Measurements from ENCODE around the gene MIPEP. TPM values are rescaled to one million over a fixed set of nuclear protein-coding genes. Genes with fewer than 3 reads are reported as not detected.

Gene MIPEP
- total RNA-seq, 2 donors from 2014 or later = 7.8 to 14.8 TPM

DNA sequence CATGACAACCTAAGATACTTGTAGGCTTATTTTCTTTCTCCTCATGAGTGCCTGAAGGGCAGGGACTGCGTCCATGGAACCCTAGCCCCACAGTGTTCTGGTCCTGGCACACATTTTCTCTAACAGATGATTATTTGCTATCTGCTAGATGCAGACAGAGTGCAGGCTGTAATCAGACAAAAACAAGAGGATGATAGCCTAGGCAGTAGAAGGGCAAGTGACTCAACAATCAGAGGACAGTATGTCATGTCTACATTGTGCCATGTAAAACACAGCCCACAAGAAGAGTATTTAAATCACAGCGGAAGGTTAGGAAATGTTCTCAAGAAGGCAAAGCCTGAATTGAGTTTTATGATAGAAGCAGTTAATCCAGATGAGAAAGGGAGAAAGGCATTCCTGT lies 29.3 kb downstream of the MIPEP start:
- WGBS, 2 donors = 93% methylated on average over 2 of the region's 2 CpGs
- intact Hi-C loops (cut with DNase I) = loop anchor here (5.0 to 10.0 kb wide), 2 partner anchors 145 to 513 kb away; no protein-coding TSS in a partner anchor
- ATAC-seq (no peak), DNase-seq (no peak)
- Histone ChIP-seq H3K9me3 (no peaks in the 10 kb centered on the region), H3K27ac (no peak overlapping the region), H3K4me3 (no peak overlapping the region), H3K36me3 (replicated peaks in 1 of 2; ENCODE audit: insufficient read depth in 1 of 2, low read depth in 2 of 2) (peaks cover 0 to 6% of the 10 kb centered on the region in 2 donors), H3K4me1 (no peaks in the 10 kb centered on the region), H3K27me3 (peaks cover 0 to 4% of the 10 kb centered on the region in 2 donors)
- TF ChIP-seq, protein P1, sequence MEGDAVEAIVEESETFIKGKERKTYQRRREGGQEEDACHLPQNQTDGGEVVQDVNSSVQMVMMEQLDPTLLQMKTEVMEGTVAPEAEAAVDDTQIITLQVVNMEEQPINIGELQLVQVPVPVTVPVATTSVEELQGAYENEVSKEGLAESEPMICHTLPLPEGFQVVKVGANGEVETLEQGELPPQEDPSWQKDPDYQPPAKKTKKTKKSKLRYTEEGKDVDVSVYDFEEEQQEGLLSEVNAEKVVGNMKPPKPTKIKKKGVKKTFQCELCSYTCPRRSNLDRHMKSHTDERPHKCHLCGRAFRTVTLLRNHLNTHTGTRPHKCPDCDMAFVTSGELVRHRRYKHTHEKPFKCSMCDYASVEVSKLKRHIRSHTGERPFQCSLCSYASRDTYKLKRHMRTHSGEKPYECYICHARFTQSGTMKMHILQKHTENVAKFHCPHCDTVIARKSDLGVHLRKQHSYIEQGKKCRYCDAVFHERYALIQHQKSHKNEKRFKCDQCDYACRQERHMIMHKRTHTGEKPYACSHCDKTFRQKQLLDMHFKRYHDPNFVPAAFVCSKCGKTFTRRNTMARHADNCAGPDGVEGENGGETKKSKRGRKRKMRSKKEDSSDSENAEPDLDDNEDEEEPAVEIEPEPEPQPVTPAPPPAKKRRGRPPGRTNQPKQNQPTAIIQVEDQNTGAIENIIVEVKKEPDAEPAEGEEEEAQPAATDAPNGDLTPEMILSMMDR (IDR thresholded peaks at IDR 0.05) = no peak
- no peak for TF ChIP-seq POLR2A (IDR thresholded peaks at IDR 0.05)

DNA sequence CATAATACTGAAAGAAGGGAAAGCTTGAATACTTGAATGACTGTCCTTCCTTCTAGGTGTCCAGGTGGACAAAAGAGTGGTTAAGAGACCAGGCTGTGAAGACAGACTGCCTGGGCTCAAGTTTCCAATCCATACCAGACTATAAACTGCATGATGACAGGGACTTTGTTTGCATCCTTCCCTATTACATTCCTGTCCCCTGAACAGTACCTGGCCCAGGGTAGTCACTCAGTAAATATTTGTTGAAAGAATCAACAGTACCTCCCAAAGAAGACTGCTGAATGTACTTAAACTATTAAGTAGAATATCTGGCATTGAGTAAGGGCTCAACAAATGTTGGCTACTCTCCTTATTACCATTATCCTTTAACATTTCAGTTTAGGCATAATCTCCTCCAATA lies 29.7 kb downstream of the MIPEP start:
- Histone ChIP-seq H3K36me3 (replicated peaks in 1 of 2; ENCODE audit: insufficient read depth in 1 of 2, low read depth in 2 of 2) (peaks cover 0 to 6% of the 10 kb centered on the region in 2 donors), H3K27ac (no peak overlapping the region), H3K27me3 (peaks cover 0 to 4% of the 10 kb centered on the region in 2 donors), H3K9me3 (no peaks in the 10 kb centered on the region), H3K4me1 (no peaks in the 10 kb centered on the region), H3K4me3 (no peak overlapping the region)
- DNase-seq = no peak
- intact Hi-C loops (cut with DNase I) = no loop called here
- TF ChIP-seq POLR2A (IDR thresholded peaks at IDR 0.05) = no peak
- TF ChIP-seq, protein P1 (IDR thresholded peaks at IDR 0.05) = no peak
- ATAC-seq = no peak

DNA sequence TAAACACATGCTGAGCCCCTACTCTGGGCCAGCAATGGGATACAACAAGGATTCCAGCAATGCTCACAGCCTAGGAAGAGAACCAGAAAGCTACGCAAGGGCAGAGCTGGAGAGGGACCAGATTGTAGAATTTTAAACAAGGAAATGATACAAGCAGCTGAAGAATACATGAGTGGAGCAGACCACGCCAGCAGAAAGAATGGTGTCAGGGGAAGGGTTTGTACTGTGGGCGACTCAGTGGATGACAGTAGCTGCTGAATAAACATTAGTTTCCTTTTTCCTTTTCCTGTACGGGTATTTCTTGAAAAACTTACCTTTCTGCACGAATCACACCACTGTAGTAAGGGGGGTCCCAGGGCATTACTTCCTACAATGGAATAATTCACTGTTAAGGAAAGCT lies 30.7 kb downstream of the MIPEP start:
- ATAC-seq (no peak), DNase-seq (no peak)
- peaks cover 0 to under 1% of the 10 kb centered on the region in 2 donors for H3K27me3 ChIP-seq
- 88 to 94% methylated on average over 5 of the region's 5 CpGs for WGBS, 2 donors
- intact Hi-C loops (cut with DNase I) = no loop called here
- no peaks in the 10 kb centered on the region for H3K9me3 ChIP-seq
- peaks cover 0 to 6% of the 10 kb centered on the region in 2 donors for H3K36me3 ChIP-seq (replicated peaks in 1 of 2; ENCODE audit: insufficient read depth in 1 of 2, low read depth in 2 of 2)
- TF ChIP-seq, protein P1 (IDR thresholded peaks at IDR 0.05) = no peak
- no peak for TF ChIP-seq POLR2A (IDR thresholded peaks at IDR 0.05)
- no peak overlapping the region for H3K4me3 ChIP-seq
- no peaks in the 10 kb centered on the region for H3K4me1 ChIP-seq
- no peak overlapping the region for H3K27ac ChIP-seq

DNA sequence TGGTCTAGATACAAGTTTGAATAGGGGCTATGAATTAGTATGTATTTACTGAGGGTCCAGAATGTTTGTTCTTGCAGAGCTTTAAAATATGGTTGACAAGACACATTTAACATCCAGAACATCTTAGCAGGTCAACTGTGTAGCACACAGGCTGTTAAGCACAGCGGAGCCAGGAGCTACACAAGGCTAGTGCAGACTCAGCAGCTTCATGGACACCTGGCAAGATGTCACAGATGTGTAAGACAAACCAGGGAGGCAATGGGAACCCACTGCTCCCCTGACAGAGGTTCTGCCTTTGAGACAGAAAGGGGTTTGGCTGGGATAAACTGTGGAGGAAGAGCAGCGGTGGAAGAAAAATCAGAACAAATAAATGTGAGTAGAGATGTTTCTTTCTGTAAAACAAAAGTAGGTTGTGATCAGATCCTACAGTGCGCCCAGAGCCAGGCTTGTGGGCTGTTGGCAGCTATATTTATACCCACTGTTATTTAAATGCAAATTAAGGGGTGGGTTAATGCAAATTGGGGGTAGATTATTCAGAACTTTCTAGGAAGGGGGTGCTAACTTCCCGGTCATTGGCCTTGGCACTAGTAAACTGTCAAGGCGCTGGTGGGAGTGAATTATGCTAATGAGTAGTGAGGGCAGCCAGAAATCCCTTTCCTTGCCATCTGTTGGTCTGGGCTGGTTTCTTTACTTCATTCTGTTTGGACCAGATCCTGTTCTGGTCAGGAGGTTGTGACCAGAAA lies 33.0 kb downstream of the MIPEP start:
- no peaks in the 10 kb centered on the region for H3K9me3 ChIP-seq
- H3K27ac ChIP-seq = no peak overlapping the region
- no peaks in the 10 kb centered on the region for H3K36me3 ChIP-seq (replicated peaks in 1 of 2; ENCODE audit: insufficient read depth in 1 of 2, low read depth in 2 of 2)
- no peak overlapping the region for H3K4me3 ChIP-seq
- H3K27me3 ChIP-seq = no peaks in the 10 kb centered on the region
- TF ChIP-seq, protein P1 (IDR thresholded peaks at IDR 0.05) = no peak
- TF ChIP-seq POLR2A (IDR thresholded peaks at IDR 0.05) = no peak
- intact Hi-C loops (cut with DNase I) = no loop called here
- WGBS, 2 donors = 73 to 78% methylated on average over 5 of the region's 5 CpGs
- peaks cover 2% of the 10 kb centered on the region for H3K4me1 ChIP-seq
- ATAC-seq = no peak
- no peak for DNase-seq

DNA sequence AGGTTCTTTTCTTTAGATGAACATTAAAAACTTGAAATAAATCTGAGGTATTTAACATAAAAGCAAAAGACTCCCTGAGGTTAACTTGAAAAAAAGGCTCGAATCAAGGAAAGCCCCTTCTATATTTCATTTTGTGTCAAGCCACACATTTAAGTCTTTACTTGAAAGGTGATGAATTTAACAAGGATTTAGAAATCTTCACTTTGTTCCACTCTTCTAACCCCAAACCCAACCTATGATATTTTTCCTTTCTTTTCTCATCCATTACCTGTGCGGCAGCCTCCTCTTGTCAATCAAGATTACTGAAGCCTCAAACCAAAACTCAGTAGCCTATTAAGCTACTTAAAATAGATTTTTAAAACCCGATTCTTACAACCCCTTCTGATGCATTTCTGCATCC lies 33.8 kb downstream of the MIPEP start:
- H3K4me1 ChIP-seq = peaks cover 4% of the 10 kb centered on the region
- DNase-seq (no peak), ATAC-seq (no peak)
- H3K27ac ChIP-seq = no peak overlapping the region
- H3K9me3 ChIP-seq = no peaks in the 10 kb centered on the region
- no peaks in the 10 kb centered on the region for H3K36me3 ChIP-seq (replicated peaks in 1 of 2; ENCODE audit: insufficient read depth in 1 of 2, low read depth in 2 of 2)
- WGBS, 2 donors = 92 to 94% methylated on average over 3 of the region's 3 CpGs
- intact Hi-C loops (cut with DNase I) = no loop called here
- no peak overlapping the region for H3K4me3 ChIP-seq
- TF ChIP-seq, protein P1 (IDR thresholded peaks at IDR 0.05) = no peak
- no peaks in the 10 kb centered on the region for H3K27me3 ChIP-seq

All from body of pancreas (tissue), 4 donors.